Embryonic facial prominence (tissue), 1 donor: ENCODE data around the gene ITGB6.

ENCODE experiments used
- DNase-seq: peaks from one replicate; pipeline ENCODE4 v3.0.0-alpha.2; 2016; ENCODE audit errors: extremely low spot score

The ITGB6 gene

DNA sequence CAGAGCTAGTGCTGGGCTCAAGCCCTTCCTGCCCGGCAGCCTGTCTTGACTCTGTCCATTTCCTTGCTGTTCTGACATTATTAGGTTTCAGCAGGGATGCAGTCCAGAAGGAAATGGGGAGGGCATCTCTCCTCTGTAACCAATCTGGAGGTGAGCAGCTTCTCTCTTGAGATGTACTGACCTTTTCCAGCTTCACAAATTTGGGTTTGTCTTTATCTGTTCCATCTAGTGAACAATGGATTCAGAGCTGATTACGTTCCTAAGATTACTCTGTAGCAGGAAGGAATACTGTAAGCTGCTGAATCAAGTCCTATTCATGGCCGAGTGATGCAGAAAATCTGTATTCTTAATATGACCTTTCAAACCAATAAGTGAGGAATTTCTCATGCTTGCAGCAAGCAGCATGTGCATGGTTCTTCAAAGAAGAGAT, 148.7 kb downstream of the ITGB6 start:
- no peak for DNase-seq

DNA sequence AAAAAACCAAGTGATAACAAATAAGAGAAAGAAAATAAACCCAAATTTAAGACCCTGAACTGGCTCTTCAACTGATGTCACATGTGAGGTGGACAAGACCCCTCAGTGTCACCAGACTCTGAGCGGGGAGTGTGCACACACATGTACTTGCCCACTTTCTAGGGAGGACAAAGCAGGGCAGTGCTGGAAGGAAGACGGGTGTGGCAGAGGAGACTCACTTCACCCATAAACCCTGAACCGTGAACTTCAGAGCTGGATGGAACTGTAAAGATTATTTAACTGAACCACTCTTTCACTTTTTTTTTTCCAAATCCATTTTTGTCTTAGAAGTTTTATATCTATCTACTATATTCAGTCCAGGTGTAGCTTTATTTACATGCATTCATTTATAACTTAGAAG, 149.9 kb downstream of the ITGB6 start:
- DNase-seq: no peak
